ENCODE results near the gene RASGRF2. TPM values are rescaled to one million over a fixed set of nuclear protein-coding genes. Genes with fewer than 3 reads are reported as not detected.

The RASGRF2 gene
- total and polyA plus RNA-seq, 8 donors = 0.63 to 9.0 (median 4.0) TPM

DNA sequence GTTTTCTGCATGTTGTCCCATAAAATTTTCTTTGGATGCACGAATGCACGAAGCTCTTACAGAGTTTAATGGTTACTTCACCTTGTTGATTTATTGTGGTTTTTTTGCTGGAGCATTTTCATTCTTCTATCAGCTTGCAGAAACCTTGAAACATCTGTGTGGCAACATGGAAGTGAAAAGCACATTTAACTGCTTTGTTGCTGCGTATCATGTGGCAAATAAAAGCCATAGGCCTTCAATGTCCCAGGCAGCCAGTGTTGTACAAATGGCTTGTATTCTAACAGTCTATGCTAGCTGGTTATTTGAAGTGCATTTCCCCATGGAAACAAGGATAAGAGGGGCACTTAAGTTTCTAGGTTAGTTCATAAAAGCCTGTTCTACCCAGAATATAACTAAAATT lies 42.5 kb upstream of the RASGRF2 start:
- no peak for DNase-seq
- no peak for TF ChIP-seq POLR2A (IDR thresholded peaks at IDR 0.05)
- TF ChIP-seq EP300 (IDR thresholded peaks at IDR 0.05) = no peak
- TF ChIP-seq, protein P1, sequence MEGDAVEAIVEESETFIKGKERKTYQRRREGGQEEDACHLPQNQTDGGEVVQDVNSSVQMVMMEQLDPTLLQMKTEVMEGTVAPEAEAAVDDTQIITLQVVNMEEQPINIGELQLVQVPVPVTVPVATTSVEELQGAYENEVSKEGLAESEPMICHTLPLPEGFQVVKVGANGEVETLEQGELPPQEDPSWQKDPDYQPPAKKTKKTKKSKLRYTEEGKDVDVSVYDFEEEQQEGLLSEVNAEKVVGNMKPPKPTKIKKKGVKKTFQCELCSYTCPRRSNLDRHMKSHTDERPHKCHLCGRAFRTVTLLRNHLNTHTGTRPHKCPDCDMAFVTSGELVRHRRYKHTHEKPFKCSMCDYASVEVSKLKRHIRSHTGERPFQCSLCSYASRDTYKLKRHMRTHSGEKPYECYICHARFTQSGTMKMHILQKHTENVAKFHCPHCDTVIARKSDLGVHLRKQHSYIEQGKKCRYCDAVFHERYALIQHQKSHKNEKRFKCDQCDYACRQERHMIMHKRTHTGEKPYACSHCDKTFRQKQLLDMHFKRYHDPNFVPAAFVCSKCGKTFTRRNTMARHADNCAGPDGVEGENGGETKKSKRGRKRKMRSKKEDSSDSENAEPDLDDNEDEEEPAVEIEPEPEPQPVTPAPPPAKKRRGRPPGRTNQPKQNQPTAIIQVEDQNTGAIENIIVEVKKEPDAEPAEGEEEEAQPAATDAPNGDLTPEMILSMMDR (IDR thresholded peaks at IDR 0.05) = no peak
- no peak for TF ChIP-seq POLR2AphosphoS5 (IDR thresholded peaks at IDR 0.05)
- no peak overlapping the region for H3K4me3 ChIP-seq
- no peaks in the 10 kb centered on the region for H3K9me3 ChIP-seq
- intact Hi-C loops (cut with DNase I; ENCODE audit: low total_unique reads) = no loop called here
- WGBS, 5 donors = 74 to 84% (median 77%) methylated on average over 3 of the region's 3 CpGs
- H3K27ac ChIP-seq = no peak overlapping the region
- no peaks in the 10 kb centered on the region for H3K4me1 ChIP-seq
- H3K36me3 ChIP-seq = no peaks in the 10 kb centered on the region
- H3K27me3 ChIP-seq = no peaks in the 10 kb centered on the region

DNA sequence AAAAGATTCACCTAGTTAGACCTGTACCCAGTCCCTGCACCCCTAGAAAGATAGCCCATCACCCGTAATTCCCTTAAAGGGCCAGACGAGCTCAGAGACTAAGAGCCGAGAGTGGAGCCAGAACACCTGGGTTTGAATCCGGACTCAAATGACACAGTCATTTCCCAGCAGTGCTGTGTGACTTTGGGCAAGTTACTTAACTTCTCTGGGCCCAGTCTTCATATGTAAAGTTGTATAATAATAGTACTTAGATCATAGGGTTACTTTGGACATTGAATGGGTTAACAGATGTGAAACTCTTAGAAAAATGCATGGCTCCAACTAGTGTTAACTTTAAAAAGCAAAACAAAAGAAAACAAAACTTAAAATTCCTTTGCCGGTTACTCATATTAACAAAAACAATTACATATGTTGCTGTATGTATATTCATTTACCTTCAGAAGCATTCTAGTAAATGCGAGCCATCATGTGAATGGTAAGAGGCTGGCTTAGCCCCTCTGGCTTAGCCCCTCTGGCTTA lies 40.4 kb upstream of the RASGRF2 start:
- 83 to 90% (median 86%) methylated on average over 6 of the region's 6 CpGs for WGBS, 5 donors
- intact Hi-C loops (cut with DNase I; ENCODE audit: low total_unique reads) = no loop called here

DNA sequence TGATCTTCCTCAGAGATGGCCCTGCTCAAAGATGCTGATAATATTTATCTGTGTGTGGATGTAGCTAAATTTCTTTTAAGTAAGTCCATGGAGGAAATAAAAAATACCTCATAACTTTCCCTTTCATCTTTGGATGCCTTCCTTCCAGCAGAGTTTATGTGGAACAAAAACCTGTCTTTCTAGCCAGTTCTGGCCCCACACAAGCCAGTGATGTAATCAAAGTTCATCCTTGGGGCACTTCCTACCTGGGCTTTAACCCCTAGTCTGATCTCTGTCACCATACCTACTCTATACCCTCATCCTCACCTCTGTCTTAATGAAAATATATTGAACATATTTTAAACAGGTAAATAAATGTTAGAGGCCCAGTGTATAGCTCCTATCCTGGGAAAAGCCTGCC lies 39.8 kb upstream of the RASGRF2 start:
- Histone ChIP-seq H3K36me3 (no peaks in the 10 kb centered on the region), H3K4me3 (no peak overlapping the region), H3K4me1 (no peaks in the 10 kb centered on the region), H3K27me3 (no peaks in the 10 kb centered on the region), H3K27ac (no peak overlapping the region), H3K9me3 (no peaks in the 10 kb centered on the region)
- TF ChIP-seq, protein P1 (IDR thresholded peaks at IDR 0.05) = no peak
- TF ChIP-seq POLR2AphosphoS5 (IDR thresholded peaks at IDR 0.05) = no peak
- no peak for TF ChIP-seq POLR2A (IDR thresholded peaks at IDR 0.05)
- TF ChIP-seq EP300 (IDR thresholded peaks at IDR 0.05) = no peak
- no peak for DNase-seq
- intact Hi-C loops (cut with DNase I; ENCODE audit: low total_unique reads) = no loop called here

More for the DNA sequence above, 40.4 kb upstream of the RASGRF2 start:
- no peak overlapping the region for H3K4me3 ChIP-seq
- no peaks in the 10 kb centered on the region for H3K9me3 ChIP-seq
- DNase-seq = no peak
- no peaks in the 10 kb centered on the region for H3K36me3 ChIP-seq
- H3K4me1 ChIP-seq = no peaks in the 10 kb centered on the region
- H3K27ac ChIP-seq = no peak overlapping the region
- TF ChIP-seq POLR2AphosphoS5 (IDR thresholded peaks at IDR 0.05) = no peak
- no peaks in the 10 kb centered on the region for H3K27me3 ChIP-seq

DNA sequence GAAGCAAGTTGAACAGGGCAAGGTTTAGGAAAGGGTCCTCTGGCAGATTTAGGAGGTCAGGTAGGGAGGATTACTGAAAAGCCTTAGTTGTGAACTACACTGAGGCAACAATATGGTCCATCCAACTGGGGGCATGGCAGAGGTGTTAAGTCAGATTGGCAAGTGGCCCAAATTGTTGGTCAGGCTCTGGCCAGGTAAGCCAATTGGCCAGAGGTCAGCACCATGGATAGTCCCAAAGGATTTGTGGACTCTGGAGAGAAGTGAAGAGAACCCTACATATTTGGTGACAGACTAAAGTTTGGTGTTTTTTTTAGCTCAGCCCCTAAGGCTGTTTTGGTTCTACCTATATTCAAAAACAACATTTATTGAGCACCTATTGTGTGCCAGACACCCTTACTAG lies 39.1 kb upstream of the RASGRF2 start:
- H3K27ac ChIP-seq = no peak overlapping the region
- H3K9me3 ChIP-seq = no peaks in the 10 kb centered on the region
- intact Hi-C loops (cut with DNase I; ENCODE audit: low total_unique reads) = no loop called here
- no peak for DNase-seq
- no peaks in the 10 kb centered on the region for H3K27me3 ChIP-seq
- TF ChIP-seq, protein P1 (IDR thresholded peaks at IDR 0.05) = no peak
- TF ChIP-seq POLR2AphosphoS5 (IDR thresholded peaks at IDR 0.05) = no peak
- TF ChIP-seq EP300 (IDR thresholded peaks at IDR 0.05) = no peak
- no peak for TF ChIP-seq POLR2A (IDR thresholded peaks at IDR 0.05)
- H3K4me1 ChIP-seq = no peaks in the 10 kb centered on the region
- no peaks in the 10 kb centered on the region for H3K36me3 ChIP-seq
- H3K4me3 ChIP-seq = no peak overlapping the region

DNA sequence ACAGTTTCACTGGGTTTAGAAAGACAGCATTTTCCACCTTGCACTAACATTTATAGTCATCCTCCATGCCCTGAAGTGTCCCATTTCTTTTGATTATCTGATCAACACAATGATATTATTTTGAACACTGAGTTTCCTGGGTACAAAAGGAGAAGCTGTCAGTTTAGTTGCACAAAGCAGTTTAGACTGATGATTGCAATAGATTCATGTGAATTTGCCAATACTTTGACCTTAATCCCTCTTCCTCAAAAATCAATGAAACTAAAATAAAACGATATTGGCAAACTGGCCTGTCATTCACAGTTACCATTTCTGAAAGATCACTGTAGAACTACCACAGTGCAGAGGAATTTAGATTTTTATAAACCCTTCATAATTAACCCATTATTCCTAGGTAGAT lies 34.2 kb upstream of the RASGRF2 start:
- Histone ChIP-seq H3K9me3 (no peaks in the 10 kb centered on the region), H3K27ac (no peak overlapping the region), H3K27me3 (no peaks in the 10 kb centered on the region), H3K4me3 (no peak overlapping the region), H3K36me3 (no peaks in the 10 kb centered on the region), H3K4me1 (no peaks in the 10 kb centered on the region)
- 84 to 90% (median 88%) methylated on average over 1 of the region's 1 CpG for WGBS, 5 donors
- TF ChIP-seq POLR2AphosphoS5 (IDR thresholded peaks at IDR 0.05) (no peak), EP300 (IDR thresholded peaks at IDR 0.05) (no peak), POLR2A (IDR thresholded peaks at IDR 0.05) (no peak)
- TF ChIP-seq, protein P1 (IDR thresholded peaks at IDR 0.05) = no peak
- no peak for DNase-seq
- intact Hi-C loops (cut with DNase I; ENCODE audit: low total_unique reads) = no loop called here
